Hippocampal formation (tissue), 2 donors: ENCODE results near the gene PPP4R2.
A peak's percentile ranks its signal among the peaks of the same experiment; 100 is the strongest.

ENCODE experiments used
- DNase-seq, 2 donors: peaks; one replicate each; lab custom pipeline; 2025; lab: John Stamatoyannopoulos, UW

The PPP4R2 gene

GRCh38 chr3:72996473-72997333 is at the start of gene PPP4R2:
PPP4R2 (plus strand) TSS chr3:72996811; CDS start chr3:72997038, 227 bp downstream.
- DNase-seq = peak; percentile 71 to 83

- DNase-seq = no peak
Observed at GRCh38 chr3:72947715-72948490, 48.7 kb upstream of the PPP4R2 start.

GRCh38 chr3:72949016-72949415 is 47.6 kb upstream of the PPP4R2 start:
- no peak for DNase-seq

- DNase-seq = no peak
Observed at GRCh38 chr3:72950372-72950771, 46.2 kb upstream of the PPP4R2 start.

- peak; percentile 43 to 69 for DNase-seq
Observed at GRCh38 chr3:72950801-72951200, 45.8 kb upstream of the PPP4R2 start.

GRCh38 chr3:72951259-72951722 is 45.3 kb upstream of the PPP4R2 start:
- no peak for DNase-seq

GRCh38 chr3:72953325-72953956 is 43.2 kb upstream of the PPP4R2 start:
- DNase-seq = no peak

GRCh38 chr3:72957297-72957696 is 39.3 kb upstream of the PPP4R2 start:
- peak; percentile 70 to 86 for DNase-seq

GRCh38 chr3:72959336-72959735 is 37.3 kb upstream of the PPP4R2 start:
- DNase-seq = no peak

GRCh38 chr3:72960812-72961518 is 35.6 kb upstream of the PPP4R2 start:
- DNase-seq = peak in 1 of 2 donors; percentile 4

GRCh38 chr3:72961752-72962151 is 34.9 kb upstream of the PPP4R2 start:
- DNase-seq = no peak

GRCh38 chr3:72962317-72962716 is 34.3 kb upstream of the PPP4R2 start:
- DNase-seq = no peak

- no peak for DNase-seq
Observed at GRCh38 chr3:72964633-72965032, 32.0 kb upstream of the PPP4R2 start.

GRCh38 chr3:72968266-72968664 is 28.3 kb upstream of the PPP4R2 start:
- no peak for DNase-seq

- no peak for DNase-seq
Observed at GRCh38 chr3:72969766-72970165, 26.8 kb upstream of the PPP4R2 start.

GRCh38 chr3:72970942-72971341 is 25.7 kb upstream of the PPP4R2 start:
- no peak for DNase-seq

GRCh38 chr3:72972706-72973030 is 23.9 kb upstream of the PPP4R2 start:
- DNase-seq = no peak

GRCh38 chr3:72973031-72973723 is 23.4 kb upstream of the PPP4R2 start:
- DNase-seq = no peak

GRCh38 chr3:72973786-72974185 is 22.8 kb upstream of the PPP4R2 start:
- no peak for DNase-seq

GRCh38 chr3:72974956-72975355 is 21.7 kb upstream of the PPP4R2 start:
- no peak for DNase-seq

GRCh38 chr3:72976281-72976741 is 20.3 kb upstream of the PPP4R2 start:
- no peak for DNase-seq
